Colonic mucosa (tissue), 4 donors: ENCODE measurements around the gene BRME1. TPM values are rescaled to one million over a fixed set of nuclear protein-coding genes. Genes with fewer than 3 reads are reported as not detected.

Experiments used
- DNase-seq: peaks from one replicate; pipeline ENCODE4 v3.0.0-alpha.2; 2020
- H3K27ac ChIP-seq: fragments of 200-600 bp; one replicate; pipeline ENCODE4 v1.8.0; 2021
- H3K27me3 ChIP-seq: fragments of 200-600 bp; one replicate; pipeline ENCODE4 v1.8.0; 2021
- H3K36me3 ChIP-seq: fragments of 200-600 bp; one replicate; pipeline ENCODE4 v1.8.0; 2021
- H3K4me1 ChIP-seq: fragments of 200-600 bp; one replicate; pipeline ENCODE4 v1.8.0; 2021; ENCODE audit warnings: mild to moderate bottlenecking
- H3K4me3 ChIP-seq: fragments of 200-600 bp; one replicate; pipeline ENCODE4 v1.8.0; 2021
- H3K9ac ChIP-seq, 2 donors: one replicate each; pipeline ENCODE4 v1.7.0; 2013; ENCODE audit warnings: control low read depth in 2 of 2, low read depth in 2 of 2, low read length in 2 of 2
- H3K9me3 ChIP-seq: fragments of 200-600 bp; one replicate; pipeline ENCODE4 v1.8.0; 2021
- CTCF ChIP-seq: fragments of 200-600 bp; IDR thresholded peaks from one replicate; pipeline ENCODE4 v1.8.0; 2022; ENCODE audit warnings: antibody characterized with exemption, mild to moderate bottlenecking
- intact Hi-C: fragments of 100-400 bp; cut with DNase I; formaldehyde crosslinking; loops from one replicate; pipeline ENCODE4 v1.14.1; 2022
- total RNA-seq, 2 donors: library from RNA; stranded (reverse); fragmentation: NEBNext Ultra II Directional in 1 of 2; extraction: Animal tissue kit (Norgen Biotek cat#: 25700) in 1 of 2; gene quantifications; one replicate each; pipeline ENCODE4 v1.2.1, GENCODE V29; 2021
- donor health status: healthy.
- donor health status: DM: no; HTN: no; CAD: no.
- donor health status: DM: no; HTN: no; CAD: no.

The BRME1 gene
- total RNA-seq, 2 donors from 2014 or later = 5.9 to 20.0 TPM

- H3K36me3 ChIP-seq = no peaks in the 10 kb centered on the region
- no peaks in the 10 kb centered on the region for H3K9me3 ChIP-seq
- intact Hi-C loops = no loop called here
- no peak for DNase-seq
- H3K9ac ChIP-seq = no peak overlapping the region
- no peak for TF ChIP-seq CTCF
- no peaks in the 10 kb centered on the region for H3K4me1 ChIP-seq
- H3K27ac ChIP-seq = no peak overlapping the region
- no peaks in the 10 kb centered on the region for H3K27me3 ChIP-seq
- H3K4me3 ChIP-seq = no peak overlapping the region
Measured at GRCh38 chr19:13930402-13930801, 24.5 kb upstream of the BRME1 start.

- H3K4me1 ChIP-seq = no peaks in the 10 kb centered on the region
- TF ChIP-seq CTCF = no peak
- H3K27me3 ChIP-seq = no peaks in the 10 kb centered on the region
- no peak overlapping the region for H3K9ac ChIP-seq
- no peak overlapping the region for H3K27ac ChIP-seq
- DNase-seq = no peak
- intact Hi-C loops = no loop called here
- H3K36me3 ChIP-seq = no peaks in the 10 kb centered on the region
- H3K4me3 ChIP-seq = no peak overlapping the region
- no peaks in the 10 kb centered on the region for H3K9me3 ChIP-seq
Measured at GRCh38 chr19:13929956-13930355, 24.0 kb upstream of the BRME1 start.

- no peak for TF ChIP-seq CTCF
- no peaks in the 10 kb centered on the region for H3K9me3 ChIP-seq
- no peaks in the 10 kb centered on the region for H3K27me3 ChIP-seq
- no peak overlapping the region for H3K4me3 ChIP-seq
- intact Hi-C loops = no loop called here
- no peak for DNase-seq
- H3K36me3 ChIP-seq = no peaks in the 10 kb centered on the region
- H3K4me1 ChIP-seq = no peaks in the 10 kb centered on the region
- H3K27ac ChIP-seq = no peak overlapping the region
- no peak overlapping the region for H3K9ac ChIP-seq
Measured at GRCh38 chr19:13929340-13929739, 23.4 kb upstream of the BRME1 start.

- DNase-seq = no peak
- Histone ChIP-seq H3K9me3 (no peaks in the 10 kb centered on the region), H3K9ac (no peak overlapping the region), H3K36me3 (no peaks in the 10 kb centered on the region), H3K4me1 (no peaks in the 10 kb centered on the region), H3K27me3 (no peaks in the 10 kb centered on the region), H3K27ac (no peak overlapping the region), H3K4me3 (no peak overlapping the region)
- no peak for TF ChIP-seq CTCF
- intact Hi-C loops = no loop called here
Measured at GRCh38 chr19:13926715-13927114, 20.8 kb upstream of the BRME1 start.

GRCh38 chr19:13926010-13926409 lies 20.1 kb upstream of the BRME1 start:
- no peak overlapping the region for H3K9ac ChIP-seq
- intact Hi-C loops = no loop called here
- DNase-seq = no peak
- no peaks in the 10 kb centered on the region for H3K4me1 ChIP-seq
- peaks cover 2% of the 10 kb centered on the region for H3K36me3 ChIP-seq
- no peaks in the 10 kb centered on the region for H3K9me3 ChIP-seq
- no peaks in the 10 kb centered on the region for H3K27me3 ChIP-seq
- no peak overlapping the region for H3K27ac ChIP-seq
- no peak overlapping the region for H3K4me3 ChIP-seq
- no peak for TF ChIP-seq CTCF
